ENCODE results near the gene PRUNE2. TPM values are rescaled to one million over a fixed set of nuclear protein-coding genes. Genes with fewer than 3 reads are reported as not detected.

Gene PRUNE2
- total and polyA plus RNA-seq, 2 of the 8 experiments (the other 6 are each of a cell fraction or from before 2014, with no cell fraction given), result 5.5 to 13.3 TPM

GRCh38 chr9:76650692-76651091 lies 255.2 kb downstream of the PRUNE2 start:
- no peak for TF ChIP-seq EP300 (IDR thresholded peaks at IDR 0.05; ENCODE audit: borderline replicate concordance in 1 of 2, low read depth in 2 of 2, low read length in 2 of 2)
- TF ChIP-seq TAF7 (optimal IDR thresholded peaks at IDR 0.05; ENCODE audit: borderline replicate concordance, low read depth, low read length), result no peak
- no peak for TF ChIP-seq ASH2L (IDR thresholded peaks at IDR 0.05; ENCODE audit: low read length)
- 0 out of 2 replicates have a peak, but pooled peaks have one; percentile 12 for TF ChIP-seq MAFK (IDR thresholded peaks at IDR 0.05; ENCODE audit: low read depth, low read length)
- POLR2A ChIA-PET (ENCODE audit: partially characterized antibody), result no interaction called here
- Histone ChIP-seq H3K27me3 (replicated peaks in 1 of 4; ENCODE audit: control insufficient read depth in 3 of 4, extremely low read depth in 1 of 4, insufficient read depth in 3 of 4, low read length in 3 of 4) (no peaks in the 10 kb centered on the region), H3K9me3 (ENCODE audit: insufficient read depth in 2 of 2, low read depth in 1 of 2, low read length in 1 of 2) (no peaks in the 10 kb centered on the region), H4K20me1 (replicated peaks in 1 of 2; ENCODE audit: control insufficient read depth in 1 of 2, insufficient read depth in 2 of 2, low read length in 2 of 2) (no peaks in the 10 kb centered on the region), H3K79me2 (ENCODE audit: control insufficient read depth in 1 of 2, insufficient read depth in 2 of 2, low read length in 2 of 2) (no peaks in the 10 kb centered on the region), H2BK20ac (ENCODE audit: low read length) (no peak overlapping the region), H3K14ac (ENCODE audit: insufficient read length) (no peak overlapping the region), H3K79me1 (ENCODE audit: low read depth, low read length) (no peaks in the 10 kb centered on the region), H3K4ac (replicated peaks; ENCODE audit: insufficient read length, low read depth, low read length) (no peak overlapping the region), H2AFZ (ENCODE audit: low read length) (no peak overlapping the region), H3K9ac (replicated peaks in 1 of 4; ENCODE audit: extremely low read depth in 1 of 4, low read depth in 3 of 4, low read length in 3 of 4) (no peak overlapping the region), H4K5ac (ENCODE audit: insufficient read length, low read depth, low read length) (no peak overlapping the region), H3K27ac (ENCODE audit: low read depth, low read length) (no peak overlapping the region), H4K91ac (replicated peaks; ENCODE audit: insufficient read length, low read length) (no peak overlapping the region), H3K23me2 (ENCODE audit: low read depth, low read length) (no peaks in the 10 kb centered on the region), H2BK120ac (replicated peaks; ENCODE audit: low read depth, low read length) (no peak overlapping the region), H3K4me3 (ENCODE audit: extremely low read depth in 1 of 4, insufficient read depth in 2 of 4, low read depth in 3 of 4, low read length in 4 of 4) (no peak overlapping the region), H2AK5ac (ENCODE audit: low read depth, low read length) (no peak overlapping the region), H2BK15ac (ENCODE audit: low read length) (no peak overlapping the region), H3K36me3 (ENCODE audit: control insufficient read depth in 2 of 4, insufficient read depth in 4 of 4, low read length in 3 of 4) (no peaks in the 10 kb centered on the region), H3K18ac (ENCODE audit: extremely low read depth, low read length) (no peak overlapping the region), H2BK12ac (ENCODE audit: low read depth, low read length) (no peak overlapping the region), H3K23ac (ENCODE audit: insufficient read length) (no peak overlapping the region), H3K4me2 (ENCODE audit: insufficient read depth in 1 of 2, low read depth in 2 of 2, low read length in 2 of 2) (peak overlapping the region in 1 of 2 experiments; percentile 13; a peak in 2 of 4 replicates), H4K8ac (ENCODE audit: extremely low read depth, insufficient read depth, low read length) (no peak overlapping the region), H3K4me1 (replicated peaks in 1 of 4; ENCODE audit: control insufficient read depth in 3 of 4, insufficient read depth in 4 of 4, low read length in 3 of 4) (peaks cover 3 to 6% (median 4%) of the 10 kb centered on the region in 4 experiments; a peak in 4 of 7 replicates), H3K56ac (replicated peaks; ENCODE audit: insufficient read length, low read depth, low read length) (no peak overlapping the region), H2BK5ac (ENCODE audit: low read depth, low read length) (no peak overlapping the region; the same call in 1 of the 2 replicates)
- CTCF ChIA-PET (ENCODE audit: partially characterized antibody), result interaction anchor here (0.6 to 1.8 kb wide), 11 partner anchors 8 to 1867 kb away, joined by 3 to 8 read pairs (median 4); no protein-coding TSS in a partner anchor
- WGBS, 2 experiments (ENCODE audit: extremely low coverage in 1 of 2, insufficient coverage in 1 of 2, insufficient read length in 1 of 2, insufficient replicate concordance in 2 of 2, low coverage in 1 of 2, low lambda C conversion rate in 2 of 2, missing lambda C conversion rate in 1 of 2), result 33% methylated on average over 2 of the region's 2 CpGs; no CpG with 5 or more reads in 1 of the 2 experiments
- no peak for FAIRE-seq
- no peak for DNase-seq (ENCODE audit: low read depth in 1 of 2, low spot score in 2 of 2)

All from H1 (cell line).